ENCODE measurements around the gene LINGO4.

GRCh38 chr1:151837884-151838221, 32.6 kb upstream of the LINGO4 start:
- TF ChIP-seq TEAD4 (CRISPR knock-in tag; IDR thresholded peaks at IDR 0.05) (no peak), CTCF (IDR thresholded peaks at IDR 0.05) (no peak), MAX (CRISPR knock-in tag; IDR thresholded peaks at IDR 0.05) (no peak), JUN (CRISPR knock-in tag; IDR thresholded peaks at IDR 0.05) (no peak; the same call in 1 of the 2 replicates), NR3C1 (CRISPR knock-in tag; conservative IDR thresholded peaks at IDR 0.05; ENCODE audit: low read depth) (no peak), CREB1 (CRISPR knock-in tag; IDR thresholded peaks at IDR 0.05) (no peak), PREB (CRISPR knock-in tag; IDR thresholded peaks at IDR 0.05; ENCODE audit: borderline replicate concordance) (no peak), ATF1 (CRISPR knock-in tag; IDR thresholded peaks at IDR 0.05) (no peak), USF2 (CRISPR knock-in tag; IDR thresholded peaks at IDR 0.05) (no peak), ZNF281 (CRISPR knock-in tag; IDR thresholded peaks at IDR 0.05) (no peak), ATF3 (CRISPR knock-in tag; conservative IDR thresholded peaks at IDR 0.05) (no peak), NR2C2 (CRISPR knock-in tag; IDR thresholded peaks at IDR 0.05) (no peak)
